ENCODE results near the gene CAMK1D.

The CAMK1D gene

DNA sequence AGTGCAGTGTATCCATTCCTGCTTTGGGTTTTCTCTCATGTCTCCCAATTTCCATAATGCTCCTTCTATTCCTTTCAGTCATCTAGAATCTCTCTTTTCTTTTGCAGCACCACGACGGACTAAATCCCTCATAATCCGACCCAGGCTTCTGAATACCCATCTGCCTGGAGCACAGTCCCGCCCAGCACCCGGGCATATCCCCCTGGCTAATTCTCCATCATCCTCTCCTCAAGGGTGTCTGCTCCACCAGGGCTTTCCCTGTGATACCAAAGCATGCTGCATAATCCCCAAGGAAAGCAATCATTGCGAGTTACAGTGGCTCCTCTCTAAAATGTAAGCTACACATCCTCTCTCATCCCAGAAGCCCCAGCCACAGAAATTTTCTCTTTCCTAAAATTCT lies 330.3 kb downstream of the CAMK1D start:
- TF ChIP-seq, protein P1, sequence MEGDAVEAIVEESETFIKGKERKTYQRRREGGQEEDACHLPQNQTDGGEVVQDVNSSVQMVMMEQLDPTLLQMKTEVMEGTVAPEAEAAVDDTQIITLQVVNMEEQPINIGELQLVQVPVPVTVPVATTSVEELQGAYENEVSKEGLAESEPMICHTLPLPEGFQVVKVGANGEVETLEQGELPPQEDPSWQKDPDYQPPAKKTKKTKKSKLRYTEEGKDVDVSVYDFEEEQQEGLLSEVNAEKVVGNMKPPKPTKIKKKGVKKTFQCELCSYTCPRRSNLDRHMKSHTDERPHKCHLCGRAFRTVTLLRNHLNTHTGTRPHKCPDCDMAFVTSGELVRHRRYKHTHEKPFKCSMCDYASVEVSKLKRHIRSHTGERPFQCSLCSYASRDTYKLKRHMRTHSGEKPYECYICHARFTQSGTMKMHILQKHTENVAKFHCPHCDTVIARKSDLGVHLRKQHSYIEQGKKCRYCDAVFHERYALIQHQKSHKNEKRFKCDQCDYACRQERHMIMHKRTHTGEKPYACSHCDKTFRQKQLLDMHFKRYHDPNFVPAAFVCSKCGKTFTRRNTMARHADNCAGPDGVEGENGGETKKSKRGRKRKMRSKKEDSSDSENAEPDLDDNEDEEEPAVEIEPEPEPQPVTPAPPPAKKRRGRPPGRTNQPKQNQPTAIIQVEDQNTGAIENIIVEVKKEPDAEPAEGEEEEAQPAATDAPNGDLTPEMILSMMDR (conservative IDR thresholded peaks at IDR 0.05; ENCODE audit: low read depth, low read length), result no peak
- H3K4me3 ChIP-seq (ENCODE audit: low read length), result no peak overlapping the region
- DNase-seq (ENCODE audit: low read depth), result no peak

DNA sequence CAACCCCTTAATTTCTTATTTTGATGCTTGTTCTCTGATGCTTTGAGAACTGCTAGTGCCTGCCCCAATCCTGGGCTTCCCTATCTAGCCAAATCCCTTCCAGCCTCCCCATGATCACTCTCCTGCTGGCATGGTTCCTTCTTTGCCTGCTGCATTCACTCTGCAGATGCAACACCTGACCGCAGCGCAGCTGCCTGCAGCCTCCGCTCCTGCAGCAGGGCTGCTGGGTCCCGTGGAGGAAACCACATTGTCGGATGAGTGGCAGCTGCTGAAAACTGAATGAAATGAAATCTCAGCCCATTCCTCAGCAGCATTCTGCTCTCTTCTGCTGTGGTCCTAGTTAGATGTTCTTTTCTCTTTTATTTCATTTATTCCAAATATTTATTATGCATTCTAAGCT lies 331.9 kb downstream of the CAMK1D start:
- H3K4me3 ChIP-seq (ENCODE audit: low read length), result no peak overlapping the region
- no peak for DNase-seq (ENCODE audit: low read depth)
- TF ChIP-seq, protein P1 (conservative IDR thresholded peaks at IDR 0.05; ENCODE audit: low read depth, low read length), result no peak

DNA sequence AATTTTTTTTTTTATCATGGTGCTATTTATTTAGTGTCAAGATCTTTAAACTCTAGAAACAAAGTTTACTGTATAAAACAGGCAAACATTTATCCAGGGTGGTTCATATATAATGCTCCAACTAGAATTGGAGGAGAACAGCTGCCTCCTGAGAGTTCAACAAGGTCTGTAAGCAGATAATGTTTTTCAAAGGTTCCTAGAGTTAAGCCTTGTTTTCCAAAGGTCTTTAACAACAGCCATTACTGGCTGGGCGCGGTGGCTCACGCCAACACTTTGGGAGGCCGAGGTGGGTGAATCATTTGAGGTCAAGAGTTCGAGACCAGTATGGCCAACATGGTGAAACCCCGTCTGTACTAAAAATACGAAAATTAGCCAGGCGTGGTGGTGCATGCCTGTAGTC lies 335.4 kb downstream of the CAMK1D start:
- no peak overlapping the region for H3K4me3 ChIP-seq (ENCODE audit: low read length)
- TF ChIP-seq, protein P1 (conservative IDR thresholded peaks at IDR 0.05; ENCODE audit: low read depth, low read length), result no peak
- DNase-seq (ENCODE audit: low read depth), result no peak

DNA sequence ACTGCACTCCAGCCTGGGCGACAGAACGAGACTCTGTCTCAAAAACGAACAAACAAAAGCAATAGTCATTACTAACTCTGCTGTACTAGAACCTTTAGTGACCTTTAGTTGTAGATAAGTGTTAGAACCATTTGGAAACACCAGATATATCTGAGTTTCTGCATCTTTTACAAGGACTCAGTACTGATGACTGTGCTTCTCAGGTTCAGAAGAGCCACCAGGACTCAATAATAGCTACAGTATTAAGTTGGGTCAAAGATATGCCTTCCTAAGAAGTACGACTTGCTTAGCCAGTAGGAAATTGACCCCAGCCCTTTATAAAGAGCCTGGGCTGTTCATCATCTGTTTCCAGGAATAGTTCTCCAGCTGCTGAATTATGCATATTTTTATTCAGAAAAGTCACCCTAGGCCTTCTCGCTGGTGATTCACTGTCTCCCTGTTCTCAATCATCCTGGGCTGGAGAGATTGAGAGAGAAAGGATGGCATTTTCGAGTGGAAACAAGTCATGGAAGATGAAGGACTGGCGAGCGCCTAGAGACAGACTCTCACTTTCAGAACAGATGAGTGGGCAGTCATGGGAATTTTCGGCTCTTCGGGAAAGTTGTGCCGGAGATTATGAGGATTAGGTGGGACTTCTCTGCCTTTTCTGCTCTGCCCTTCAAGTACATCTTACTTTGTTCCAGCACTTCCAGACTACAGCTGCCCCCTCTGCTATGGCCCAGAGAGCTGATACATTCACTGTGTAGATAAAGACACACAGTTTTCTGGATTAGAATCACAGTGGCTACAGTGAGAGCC lies 336.1 kb downstream of the CAMK1D start:
- no peak for DNase-seq (ENCODE audit: low read depth)
- TF ChIP-seq, protein P1 (conservative IDR thresholded peaks at IDR 0.05; ENCODE audit: low read depth, low read length), result no peak

DNA sequence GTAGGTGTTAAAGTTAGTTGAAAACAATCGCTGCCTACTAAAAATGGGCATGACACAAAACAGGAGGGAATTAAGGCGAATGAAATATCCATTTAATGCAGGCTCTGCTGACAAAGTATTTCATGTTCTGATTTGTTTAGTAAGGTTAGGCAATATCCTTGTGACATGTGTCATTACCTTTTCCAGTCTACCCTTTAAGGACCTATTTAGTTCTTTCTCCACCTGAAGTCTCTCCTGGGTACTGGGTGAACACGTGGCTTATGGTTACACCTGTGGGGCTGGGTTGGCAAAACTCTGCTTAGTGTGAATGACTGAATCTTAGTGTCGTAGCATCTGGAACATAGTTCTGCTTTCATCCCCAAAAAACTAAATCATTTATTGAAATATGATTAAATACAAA lies 338.6 kb downstream of the CAMK1D start:
- TF ChIP-seq, protein P1 (conservative IDR thresholded peaks at IDR 0.05; ENCODE audit: low read depth, low read length), result no peak
- no peak for DNase-seq (ENCODE audit: low read depth)
- no peak overlapping the region for H3K4me3 ChIP-seq (ENCODE audit: low read length)

More for the DNA sequence above, 336.1 kb downstream of the CAMK1D start:
- H3K4me3 ChIP-seq (ENCODE audit: low read length), result no peak overlapping the region

DNA sequence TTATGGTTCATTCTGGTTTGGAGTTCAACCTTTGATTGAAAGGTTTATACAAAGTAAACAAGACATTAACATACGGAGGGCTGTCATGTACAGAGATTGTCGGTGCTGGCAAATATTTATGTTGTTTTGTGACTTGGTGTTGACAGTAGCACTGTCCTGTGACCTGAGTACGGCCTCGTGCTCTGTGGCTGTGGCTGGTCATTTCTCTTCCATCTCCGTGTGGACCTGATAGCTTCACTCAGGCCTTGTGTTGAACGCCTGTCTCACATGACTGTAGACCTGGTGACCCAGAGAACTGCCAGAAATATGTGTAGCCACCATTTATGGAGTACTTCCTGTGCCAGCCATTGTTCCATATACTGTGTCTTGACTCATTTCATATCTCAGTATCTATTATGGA lies 340.5 kb downstream of the CAMK1D start:
- no peak for DNase-seq (ENCODE audit: low read depth)
- no peak overlapping the region for H3K4me3 ChIP-seq (ENCODE audit: low read length)
- TF ChIP-seq, protein P1 (conservative IDR thresholded peaks at IDR 0.05; ENCODE audit: low read depth, low read length), result no peak

DNA sequence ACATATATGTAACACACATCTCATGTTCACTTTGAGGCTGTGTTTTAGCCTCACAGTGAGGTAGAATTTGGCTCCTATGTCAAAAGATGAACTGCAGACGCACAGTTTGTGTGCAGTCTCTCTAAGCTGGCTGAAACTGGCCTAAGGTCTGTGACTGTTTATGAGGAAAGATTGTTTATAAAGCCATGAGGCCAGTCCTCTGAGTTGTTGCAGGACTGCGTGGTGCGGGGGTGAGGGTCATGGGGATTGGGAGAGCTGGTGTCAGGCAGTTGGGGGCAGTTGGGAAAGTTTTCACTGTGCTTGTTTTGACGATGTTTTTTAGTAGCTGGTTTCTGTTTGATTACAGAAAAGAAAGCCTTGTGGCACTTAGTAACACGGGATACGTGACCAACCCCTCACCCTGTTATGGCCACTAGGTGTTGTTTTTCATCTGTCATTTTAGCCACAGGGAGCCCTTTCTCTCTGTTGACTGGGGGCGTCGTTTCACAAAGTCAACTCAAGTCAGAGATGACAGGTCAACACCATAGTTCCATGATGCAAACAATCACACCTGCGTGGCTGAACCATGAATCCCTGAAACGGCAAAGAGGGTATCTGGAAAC lies 341.3 kb downstream of the CAMK1D start:
- TF ChIP-seq, protein P1 (conservative IDR thresholded peaks at IDR 0.05; ENCODE audit: low read depth, low read length), result no peak
- H3K4me3 ChIP-seq (ENCODE audit: low read length), result no peak overlapping the region
- no peak for DNase-seq (ENCODE audit: low read depth)
